ENCODE measurements around the gene MYO1E.

DNA sequence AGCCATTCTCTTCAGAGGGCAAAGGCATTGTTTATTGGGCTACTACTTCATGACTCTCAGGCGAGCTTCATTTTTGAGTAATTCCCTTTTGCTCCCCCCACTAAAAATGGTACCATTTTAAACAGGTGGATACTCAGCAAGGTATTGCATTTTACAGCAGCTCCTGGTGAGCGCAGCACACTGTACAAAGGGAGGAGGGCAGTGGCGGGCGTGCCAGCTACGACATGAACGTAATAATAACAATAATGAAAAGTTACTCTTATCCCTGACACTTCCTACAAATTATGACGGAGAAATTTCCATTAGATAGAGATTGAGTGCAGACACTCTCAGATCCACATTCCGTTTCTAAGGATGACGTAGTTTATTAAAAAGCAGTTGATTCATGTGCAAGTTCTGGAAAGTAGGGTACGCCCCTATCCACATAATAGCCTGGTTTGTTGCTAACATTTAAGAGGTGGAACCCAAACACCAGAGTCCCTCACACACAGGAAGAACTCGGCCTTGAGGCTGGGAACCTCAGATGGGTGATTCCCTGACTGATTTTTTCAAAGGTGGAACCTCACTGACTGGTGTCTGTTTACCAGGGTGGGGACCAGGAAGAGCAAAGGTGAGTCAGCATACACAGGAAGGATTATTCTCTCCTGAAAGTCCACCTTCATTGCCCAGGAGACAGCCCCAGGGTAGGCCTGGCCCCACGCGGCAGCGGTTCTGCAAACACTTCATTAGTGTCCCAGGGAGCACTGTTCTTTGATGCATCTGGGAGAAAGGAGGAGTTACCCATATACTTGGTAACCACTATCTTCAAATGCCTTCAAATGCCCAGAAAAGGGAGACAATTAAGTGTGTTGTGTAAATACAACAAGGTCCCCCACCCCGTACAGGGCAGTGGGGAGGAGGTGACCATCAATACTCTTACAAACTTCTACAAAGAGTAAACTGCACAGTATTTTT lies 96.2 kb downstream of the MYO1E start:
- TF ChIP-seq POLR2A (IDR thresholded peaks at IDR 0.05): no peak
- TF ChIP-seq, protein P1, sequence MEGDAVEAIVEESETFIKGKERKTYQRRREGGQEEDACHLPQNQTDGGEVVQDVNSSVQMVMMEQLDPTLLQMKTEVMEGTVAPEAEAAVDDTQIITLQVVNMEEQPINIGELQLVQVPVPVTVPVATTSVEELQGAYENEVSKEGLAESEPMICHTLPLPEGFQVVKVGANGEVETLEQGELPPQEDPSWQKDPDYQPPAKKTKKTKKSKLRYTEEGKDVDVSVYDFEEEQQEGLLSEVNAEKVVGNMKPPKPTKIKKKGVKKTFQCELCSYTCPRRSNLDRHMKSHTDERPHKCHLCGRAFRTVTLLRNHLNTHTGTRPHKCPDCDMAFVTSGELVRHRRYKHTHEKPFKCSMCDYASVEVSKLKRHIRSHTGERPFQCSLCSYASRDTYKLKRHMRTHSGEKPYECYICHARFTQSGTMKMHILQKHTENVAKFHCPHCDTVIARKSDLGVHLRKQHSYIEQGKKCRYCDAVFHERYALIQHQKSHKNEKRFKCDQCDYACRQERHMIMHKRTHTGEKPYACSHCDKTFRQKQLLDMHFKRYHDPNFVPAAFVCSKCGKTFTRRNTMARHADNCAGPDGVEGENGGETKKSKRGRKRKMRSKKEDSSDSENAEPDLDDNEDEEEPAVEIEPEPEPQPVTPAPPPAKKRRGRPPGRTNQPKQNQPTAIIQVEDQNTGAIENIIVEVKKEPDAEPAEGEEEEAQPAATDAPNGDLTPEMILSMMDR (IDR thresholded peaks at IDR 0.05): no peak
